ENCODE data around the gene LDHD.

DNA sequence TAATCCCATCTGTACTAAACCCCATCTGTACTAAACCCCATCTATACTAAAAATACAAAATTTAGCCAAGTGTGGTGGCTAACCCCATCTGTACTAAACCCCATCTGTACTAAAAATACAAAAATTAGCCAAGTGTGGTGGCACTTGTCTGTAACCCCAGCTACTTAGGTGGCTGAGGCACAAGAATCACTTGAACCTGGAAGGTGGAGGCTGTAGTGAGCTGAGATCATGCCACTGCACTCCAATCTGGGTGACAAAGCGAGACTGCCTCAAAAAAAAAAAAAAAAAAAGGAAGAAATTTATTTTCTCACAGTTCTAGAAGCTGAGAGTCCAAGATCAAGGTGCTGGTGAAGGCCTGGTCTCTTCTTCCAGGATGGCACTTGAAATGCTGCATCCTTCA is 43.8 kb upstream of the LDHD start:
- TF ChIP-seq EP300 (IDR thresholded peaks at IDR 0.05), result no peak
- TF ChIP-seq, protein P1, sequence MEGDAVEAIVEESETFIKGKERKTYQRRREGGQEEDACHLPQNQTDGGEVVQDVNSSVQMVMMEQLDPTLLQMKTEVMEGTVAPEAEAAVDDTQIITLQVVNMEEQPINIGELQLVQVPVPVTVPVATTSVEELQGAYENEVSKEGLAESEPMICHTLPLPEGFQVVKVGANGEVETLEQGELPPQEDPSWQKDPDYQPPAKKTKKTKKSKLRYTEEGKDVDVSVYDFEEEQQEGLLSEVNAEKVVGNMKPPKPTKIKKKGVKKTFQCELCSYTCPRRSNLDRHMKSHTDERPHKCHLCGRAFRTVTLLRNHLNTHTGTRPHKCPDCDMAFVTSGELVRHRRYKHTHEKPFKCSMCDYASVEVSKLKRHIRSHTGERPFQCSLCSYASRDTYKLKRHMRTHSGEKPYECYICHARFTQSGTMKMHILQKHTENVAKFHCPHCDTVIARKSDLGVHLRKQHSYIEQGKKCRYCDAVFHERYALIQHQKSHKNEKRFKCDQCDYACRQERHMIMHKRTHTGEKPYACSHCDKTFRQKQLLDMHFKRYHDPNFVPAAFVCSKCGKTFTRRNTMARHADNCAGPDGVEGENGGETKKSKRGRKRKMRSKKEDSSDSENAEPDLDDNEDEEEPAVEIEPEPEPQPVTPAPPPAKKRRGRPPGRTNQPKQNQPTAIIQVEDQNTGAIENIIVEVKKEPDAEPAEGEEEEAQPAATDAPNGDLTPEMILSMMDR (IDR thresholded peaks at IDR 0.05), result no peak

Data from upper lobe of left lung (tissue), 4 donors.